GM23338 (cell line): ENCODE measurements around the gene RPS6KA3. TPM values are rescaled to one million over a fixed set of nuclear protein-coding genes. Genes with fewer than 3 reads are reported as not detected.

Experiments used
- ATAC-seq: fragments of 200-7000 bp; cut with Tn5 transposase; 3 replicates; pipeline ENCODE4 v1.9.1; 2020
- DNase-seq: peaks from one replicate; pipeline ENCODE4 v3.0.0-alpha.2; 2015; ENCODE audit warnings: low spot score
- H2AFZ ChIP-seq: fragments of 200-600 bp; sonication (generic); 2 replicates; pipeline ENCODE4 v1.8.0; 2016; ENCODE audit warnings: antibody characterized with exemption, mild to moderate bottlenecking, moderate library complexity
- H3F3A ChIP-seq: fragments of 200-600 bp; sonication (generic); replicated peaks from 2 replicates; pipeline ENCODE4 v1.8.0; 2017; ENCODE audit warnings: antibody characterized with exemption, mixed run types, low read depth
- H3K27ac ChIP-seq: fragments of 200-600 bp; sonication (generic); 2 replicates; pipeline ENCODE4 v1.6.1; 2016; ENCODE audit warnings: low read depth
- H3K27me3 ChIP-seq: fragments of 200-600 bp; sonication (generic); 2 replicates; pipeline ENCODE4 v1.8.0; 2016; ENCODE audit warnings: mild to moderate bottlenecking, mixed run types, moderate library complexity; ENCODE audit not compliant: insufficient read depth
- H3K36me3 ChIP-seq: fragments of 200-600 bp; sonication (generic); 2 replicates; pipeline ENCODE4 v1.8.0; 2016; ENCODE audit warnings: mild to moderate bottlenecking; ENCODE audit not compliant: insufficient read depth
- H3K4me1 ChIP-seq: fragments of 200-600 bp; sonication (generic); 2 replicates; pipeline ENCODE4 v1.8.0; 2016; ENCODE audit warnings: mild to moderate bottlenecking, moderate library complexity; ENCODE audit not compliant: insufficient read depth
- H3K4me2 ChIP-seq: fragments of 200-600 bp; sonication (generic); 2 replicates; pipeline ENCODE4 v1.7.1; 2017; ENCODE audit warnings: mixed run types
- H3K4me3 ChIP-seq: fragments of 200-600 bp; sonication (generic); 2 replicates; pipeline ENCODE4 v1.6.1; 2016; ENCODE audit warnings: mixed run types
- H3K79me2 ChIP-seq: fragments of 200-600 bp; sonication (generic); replicated peaks from 2 replicates; pipeline ENCODE4 v1.8.0; 2017; ENCODE audit warnings: mild to moderate bottlenecking; ENCODE audit not compliant: insufficient read depth
- H3K9me2 ChIP-seq: fragments of 200-600 bp; sonication (generic); 2 replicates; pipeline ENCODE4 v1.8.0; 2017; ENCODE audit not compliant: insufficient read depth
- H4K20me1 ChIP-seq: fragments of 200-600 bp; sonication (generic); replicated peaks from 2 replicates; pipeline ENCODE4 v1.8.0; 2017; ENCODE audit warnings: mild to moderate bottlenecking; ENCODE audit not compliant: insufficient read depth
- H3K27ac Mint-ChIP-seq: 2 replicates; pipeline ENCODE4 v1.8.0; 2020; ENCODE audit warnings: inconsistent platforms, mild to moderate bottlenecking, moderate library complexity, mixed read lengths
- H3K27me3 Mint-ChIP-seq: 3 replicates; pipeline ENCODE4 v1.8.0; 2022; ENCODE audit warnings: low read depth, mild to moderate bottlenecking, moderate library complexity, mixed read lengths, inconsistent platforms; ENCODE audit not compliant: insufficient read depth, poor library complexity
- H3K36me3 Mint-ChIP-seq: 3 replicates; pipeline ENCODE4 v1.8.0; 2021; ENCODE audit warnings: low read depth, mild to moderate bottlenecking, inconsistent platforms, moderate library complexity, mixed read lengths
- H3K4me1 Mint-ChIP-seq: 3 replicates; pipeline ENCODE4 v1.8.0; 2020; ENCODE audit warnings: mild to moderate bottlenecking, inconsistent platforms, mixed read lengths
- H3K4me3 Mint-ChIP-seq: 3 replicates; pipeline ENCODE4 v1.8.0; 2021; ENCODE audit warnings: moderate library complexity, mild to moderate bottlenecking, inconsistent platforms, mixed read lengths
- H3K9me3 Mint-ChIP-seq: 3 replicates; pipeline ENCODE4 v1.8.0; 2020; ENCODE audit warnings: moderate library complexity, mild to moderate bottlenecking, inconsistent platforms, mixed read lengths
- CREB1 ChIP-seq: fragments of 250-450 bp; sonication (Bioruptor Pico); IDR thresholded peaks from 2 replicates; pipeline ENCODE4 v1.5.0; 2020; ENCODE audit warnings: low read depth, mild to moderate bottlenecking, moderate library complexity
- EZH2phosphoT487 ChIP-seq: fragments of 200-600 bp; sonication (generic); IDR thresholded peaks from one replicate; pipeline ENCODE4 v1.8.1; 2018; ENCODE audit warnings: antibody characterized with exemption; ENCODE audit not compliant: unreplicated experiment
- JUNB ChIP-seq: IDR thresholded peaks from one replicate; pipeline ENCODE4 v1.6.1; 2016; ENCODE audit warnings: antibody characterized with exemption; ENCODE audit not compliant: unreplicated experiment
- POLR2AphosphoS5 ChIP-seq: IDR thresholded peaks from 2 replicates; pipeline ENCODE4 v1.6.1; 2016; ENCODE audit warnings: antibody characterized with exemption, low read depth
- REST ChIP-seq: IDR thresholded peaks from one replicate; pipeline ENCODE4 v1.6.1; 2018; ENCODE audit warnings: antibody characterized with exemption; ENCODE audit not compliant: unreplicated experiment
- ZNF331 ChIP-seq: fragments of 250-450 bp; sonication (Bioruptor Pico); IDR thresholded peaks from 2 replicates; pipeline ENCODE4 v1.5.0; 2020; ENCODE audit warnings: low read depth, mild to moderate bottlenecking, moderate library complexity
- polyA plus RNA-seq: library from polyadenylated mRNA; unstranded; fragments of >200 nt; fragmentation: Nextera tagmentation; extraction: Ambion mirVana; gene quantifications from 2 replicates; pipeline ENCODE4 v1.2.1, GENCODE V29; 2016
- total RNA-seq: library from RNA; depleted of rRNA; stranded (reverse); fragments of >200 nt; shearing (Covaris generic); gene quantifications from 2 replicates; pipeline ENCODE4 v1.2.3, GENCODE V29; 2014
- TF ChIP-seq, protein P1 (sequence below): fragments of 250-450 bp; sonication (Bioruptor Pico); IDR thresholded peaks from 2 replicates; pipeline ENCODE4 v1.5.0; 2020; ENCODE audit warnings: mild to moderate bottlenecking, moderate library complexity

The RPS6KA3 gene
- total and polyA plus RNA-seq, 2 experiments from 2014 or later, result 3.2 to 12.2 TPM

DNA sequence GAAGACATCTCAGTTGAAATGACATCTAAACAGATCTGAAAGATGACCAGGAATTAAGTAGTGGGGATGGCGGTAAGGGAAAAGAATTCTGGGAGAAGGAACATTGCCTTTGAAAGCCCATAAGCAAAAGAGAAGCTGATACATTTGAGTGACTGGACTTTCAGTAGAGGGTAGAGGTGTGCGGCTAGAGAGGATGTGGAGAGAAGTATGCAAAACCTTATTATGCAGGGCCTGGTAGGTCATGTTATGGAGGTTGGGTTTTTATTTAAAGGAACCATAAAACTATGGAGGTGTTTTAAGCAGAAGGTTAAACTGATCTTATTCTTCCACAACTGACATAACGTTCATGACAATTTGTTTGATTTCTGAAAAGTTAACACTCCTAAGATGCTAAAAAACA, 36.3 kb downstream of the RPS6KA3 start (continued):
- TF ChIP-seq, protein P1, sequence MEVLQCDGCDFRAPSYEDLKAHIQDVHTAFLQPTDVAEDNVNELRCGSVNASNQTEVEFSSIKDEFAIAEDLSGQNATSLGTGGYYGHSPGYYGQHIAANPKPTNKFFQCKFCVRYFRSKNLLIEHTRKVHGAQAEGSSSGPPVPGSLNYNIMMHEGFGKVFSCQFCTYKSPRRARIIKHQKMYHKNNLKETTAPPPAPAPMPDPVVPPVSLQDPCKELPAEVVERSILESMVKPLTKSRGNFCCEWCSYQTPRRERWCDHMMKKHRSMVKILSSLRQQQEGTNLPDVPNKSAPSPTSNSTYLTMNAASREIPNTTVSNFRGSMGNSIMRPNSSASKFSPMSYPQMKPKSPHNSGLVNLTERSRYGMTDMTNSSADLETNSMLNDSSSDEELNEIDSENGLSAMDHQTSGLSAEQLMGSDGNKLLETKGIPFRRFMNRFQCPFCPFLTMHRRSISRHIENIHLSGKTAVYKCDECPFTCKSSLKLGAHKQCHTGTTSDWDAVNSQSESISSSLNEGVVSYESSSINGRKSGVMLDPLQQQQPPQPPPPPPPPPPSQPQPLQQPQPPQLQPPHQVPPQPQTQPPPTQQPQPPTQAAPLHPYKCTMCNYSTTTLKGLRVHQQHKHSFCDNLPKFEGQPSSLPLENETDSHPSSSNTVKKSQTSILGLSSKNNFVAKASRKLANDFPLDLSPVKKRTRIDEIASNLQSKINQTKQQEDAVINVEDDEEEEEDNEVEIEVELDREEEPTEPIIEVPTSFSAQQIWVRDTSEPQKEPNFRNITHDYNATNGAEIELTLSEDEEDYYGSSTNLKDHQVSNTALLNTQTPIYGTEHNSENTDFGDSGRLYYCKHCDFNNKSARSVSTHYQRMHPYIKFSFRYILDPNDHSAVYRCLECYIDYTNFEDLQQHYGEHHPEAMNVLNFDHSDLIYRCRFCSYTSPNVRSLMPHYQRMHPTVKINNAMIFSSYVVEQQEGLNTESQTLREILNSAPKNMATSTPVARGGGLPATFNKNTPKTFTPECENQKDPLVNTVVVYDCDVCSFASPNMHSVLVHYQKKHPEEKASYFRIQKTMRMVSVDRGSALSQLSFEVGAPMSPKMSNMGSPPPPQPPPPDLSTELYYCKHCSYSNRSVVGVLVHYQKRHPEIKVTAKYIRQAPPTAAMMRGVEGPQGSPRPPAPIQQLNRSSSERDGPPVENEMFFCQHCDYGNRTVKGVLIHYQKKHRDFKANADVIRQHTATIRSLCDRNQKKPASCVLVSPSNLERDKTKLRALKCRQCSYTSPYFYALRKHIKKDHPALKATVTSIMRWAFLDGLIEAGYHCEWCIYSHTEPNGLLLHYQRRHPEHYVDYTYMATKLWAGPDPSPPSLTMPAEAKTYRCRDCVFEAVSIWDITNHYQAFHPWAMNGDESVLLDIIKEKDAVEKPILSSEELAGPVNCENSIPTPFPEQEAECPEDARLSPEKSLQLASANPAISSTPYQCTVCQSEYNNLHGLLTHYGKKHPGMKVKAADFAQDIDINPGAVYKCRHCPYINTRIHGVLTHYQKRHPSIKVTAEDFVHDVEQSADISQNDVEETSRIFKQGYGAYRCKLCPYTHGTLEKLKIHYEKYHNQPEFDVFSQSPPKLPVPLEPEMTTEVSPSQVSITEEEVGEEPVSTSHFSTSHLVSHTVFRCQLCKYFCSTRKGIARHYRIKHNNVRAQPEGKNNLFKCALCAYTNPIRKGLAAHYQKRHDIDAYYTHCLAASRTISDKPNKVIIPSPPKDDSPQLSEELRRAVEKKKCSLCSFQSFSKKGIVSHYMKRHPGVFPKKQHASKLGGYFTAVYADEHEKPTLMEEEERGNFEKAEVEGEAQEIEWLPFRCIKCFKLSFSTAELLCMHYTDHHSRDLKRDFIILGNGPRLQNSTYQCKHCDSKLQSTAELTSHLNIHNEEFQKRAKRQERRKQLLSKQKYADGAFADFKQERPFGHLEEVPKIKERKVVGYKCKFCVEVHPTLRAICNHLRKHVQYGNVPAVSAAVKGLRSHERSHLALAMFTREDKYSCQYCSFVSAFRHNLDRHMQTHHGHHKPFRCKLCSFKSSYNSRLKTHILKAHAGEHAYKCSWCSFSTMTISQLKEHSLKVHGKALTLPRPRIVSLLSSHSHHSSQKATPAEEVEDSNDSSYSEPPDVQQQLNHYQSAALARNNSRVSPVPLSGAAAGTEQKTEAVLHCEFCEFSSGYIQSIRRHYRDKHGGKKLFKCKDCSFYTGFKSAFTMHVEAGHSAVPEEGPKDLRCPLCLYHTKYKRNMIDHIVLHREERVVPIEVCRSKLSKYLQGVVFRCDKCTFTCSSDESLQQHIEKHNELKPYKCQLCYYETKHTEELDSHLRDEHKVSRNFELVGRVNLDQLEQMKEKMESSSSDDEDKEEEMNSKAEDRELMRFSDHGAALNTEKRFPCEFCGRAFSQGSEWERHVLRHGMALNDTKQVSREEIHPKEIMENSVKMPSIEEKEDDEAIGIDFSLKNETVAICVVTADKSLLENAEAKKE (CRISPR knock-in tag), result no peak
- TF ChIP-seq POLR2AphosphoS5 (no peak), CREB1 (CRISPR knock-in tag) (no peak)

GRCh38 chrX:20229155-20229554, 37.6 kb downstream of the RPS6KA3 start:
- Mint-ChIP-seq H3K9me3 (no peaks in the 10 kb centered on the region), H3K27me3 (peaks cover 2% of the 10 kb centered on the region), H3K27ac (no peak overlapping the region), H3K4me1 (peaks cover 19% of the 10 kb centered on the region), H3K36me3 (peaks cover 14% of the 10 kb centered on the region; the same call in 2 of the 3 replicates), H3K4me3 (no peak overlapping the region)
- H3K36me3 ChIP-seq, result no peaks in the 10 kb centered on the region
- DNase-seq (no peak), ATAC-seq (no peak)
- no peaks in the 10 kb centered on the region; the same call in 1 of the 2 replicates for H4K20me1 ChIP-seq
- no peaks in the 10 kb centered on the region for H3K27me3 ChIP-seq
- no peak overlapping the region for H3K27ac ChIP-seq
- H3K9me2 ChIP-seq, result no peaks in the 10 kb centered on the region
- H2AFZ ChIP-seq, result no peak overlapping the region
- no peaks in the 10 kb centered on the region for H3F3A ChIP-seq
- no peaks in the 10 kb centered on the region for H3K79me2 ChIP-seq
- no peak overlapping the region for H3K4me2 ChIP-seq
- no peak overlapping the region for H3K4me3 ChIP-seq
- no peaks in the 10 kb centered on the region for H3K4me1 ChIP-seq
- TF ChIP-seq JUNB, result no peak
- TF ChIP-seq ZNF331 (CRISPR knock-in tag), result no peak
- TF ChIP-seq REST, result no peak
- no peak for TF ChIP-seq CREB1 (CRISPR knock-in tag)
- TF ChIP-seq EZH2phosphoT487, result no peak
